ENCODE measurements around the gene NOS3. TPM values are rescaled to one million over a fixed set of nuclear protein-coding genes. Genes with fewer than 3 reads are reported as not detected.

Gene NOS3
- total RNA-seq = 10 to 100 TPM in 1 of 3 donors, 1 to 10 TPM in 2; 3.8 to 35.1 (median 5.1) TPM

DNA sequence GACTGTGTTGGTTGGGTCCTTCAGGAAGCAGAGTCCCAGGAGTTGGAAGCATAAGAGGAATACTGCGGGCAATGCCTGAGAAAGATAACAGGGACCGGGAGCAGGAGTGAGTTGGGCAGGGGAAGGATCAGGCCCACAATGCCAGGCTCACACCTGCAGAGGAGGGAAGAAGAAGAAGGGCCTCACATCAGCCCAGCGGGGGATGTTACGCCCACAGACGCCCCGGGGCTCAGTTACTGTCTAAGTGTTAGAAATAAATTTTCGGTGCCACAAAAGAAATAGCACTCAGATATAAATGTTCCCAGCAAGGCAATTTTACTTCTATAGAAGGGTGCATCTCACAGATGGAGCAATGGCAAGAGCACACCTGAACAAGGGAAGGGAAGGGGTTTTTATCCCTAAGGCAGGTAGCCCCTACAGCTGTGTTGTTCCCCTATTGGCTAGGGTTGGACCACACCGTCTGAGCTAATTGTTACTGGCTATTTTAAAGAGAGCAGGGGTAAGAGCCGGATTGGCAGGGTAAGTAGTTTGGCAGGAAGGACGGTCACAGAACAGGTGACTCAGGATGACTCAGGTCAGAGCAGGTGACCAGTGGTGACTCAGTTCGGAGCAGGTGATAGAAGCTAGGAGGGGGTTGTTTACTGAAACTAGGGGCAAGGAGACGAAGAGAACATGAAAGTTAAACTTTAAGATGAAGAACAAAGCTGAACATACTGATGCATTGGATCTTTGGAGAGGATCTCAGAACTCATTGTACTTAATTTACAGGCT lies at the start of gene NOS3:
TSS of gene NOS3 (plus strand) at position 602 of the 771 bp plus-strand sequence. CDS start 2,787 bp downstream, outside the sequence.
- intact Hi-C loops (cut with DNase I; ENCODE audit: low total_unique reads) = no loop called here
- TF ChIP-seq, protein P1, sequence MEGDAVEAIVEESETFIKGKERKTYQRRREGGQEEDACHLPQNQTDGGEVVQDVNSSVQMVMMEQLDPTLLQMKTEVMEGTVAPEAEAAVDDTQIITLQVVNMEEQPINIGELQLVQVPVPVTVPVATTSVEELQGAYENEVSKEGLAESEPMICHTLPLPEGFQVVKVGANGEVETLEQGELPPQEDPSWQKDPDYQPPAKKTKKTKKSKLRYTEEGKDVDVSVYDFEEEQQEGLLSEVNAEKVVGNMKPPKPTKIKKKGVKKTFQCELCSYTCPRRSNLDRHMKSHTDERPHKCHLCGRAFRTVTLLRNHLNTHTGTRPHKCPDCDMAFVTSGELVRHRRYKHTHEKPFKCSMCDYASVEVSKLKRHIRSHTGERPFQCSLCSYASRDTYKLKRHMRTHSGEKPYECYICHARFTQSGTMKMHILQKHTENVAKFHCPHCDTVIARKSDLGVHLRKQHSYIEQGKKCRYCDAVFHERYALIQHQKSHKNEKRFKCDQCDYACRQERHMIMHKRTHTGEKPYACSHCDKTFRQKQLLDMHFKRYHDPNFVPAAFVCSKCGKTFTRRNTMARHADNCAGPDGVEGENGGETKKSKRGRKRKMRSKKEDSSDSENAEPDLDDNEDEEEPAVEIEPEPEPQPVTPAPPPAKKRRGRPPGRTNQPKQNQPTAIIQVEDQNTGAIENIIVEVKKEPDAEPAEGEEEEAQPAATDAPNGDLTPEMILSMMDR (IDR thresholded peaks at IDR 0.05) = no peak
- TF ChIP-seq POLR2AphosphoS5 (IDR thresholded peaks at IDR 0.05) (no peak), POLR2A (IDR thresholded peaks at IDR 0.05) (no peak)
- Histone ChIP-seq H3K4me3 (no peak within 1 kb of the TSS), H3K4me1 (peaks cover 0 to 3% of the 10 kb centered on the region in 2 donors), H3K27me3 (peaks cover 0 to 16% of the 10 kb centered on the region in 2 donors), H3K27ac (peak within 1 kb of the TSS in 1 of 2 donors; percentile 79), H3K36me3 (no peaks in the 10 kb centered on the region), H3K9me3 (peaks cover 0 to 6% of the 10 kb centered on the region in 2 donors)
- no peak for DNase-seq (ENCODE audit: low spot score in 2 of 2)

DNA sequence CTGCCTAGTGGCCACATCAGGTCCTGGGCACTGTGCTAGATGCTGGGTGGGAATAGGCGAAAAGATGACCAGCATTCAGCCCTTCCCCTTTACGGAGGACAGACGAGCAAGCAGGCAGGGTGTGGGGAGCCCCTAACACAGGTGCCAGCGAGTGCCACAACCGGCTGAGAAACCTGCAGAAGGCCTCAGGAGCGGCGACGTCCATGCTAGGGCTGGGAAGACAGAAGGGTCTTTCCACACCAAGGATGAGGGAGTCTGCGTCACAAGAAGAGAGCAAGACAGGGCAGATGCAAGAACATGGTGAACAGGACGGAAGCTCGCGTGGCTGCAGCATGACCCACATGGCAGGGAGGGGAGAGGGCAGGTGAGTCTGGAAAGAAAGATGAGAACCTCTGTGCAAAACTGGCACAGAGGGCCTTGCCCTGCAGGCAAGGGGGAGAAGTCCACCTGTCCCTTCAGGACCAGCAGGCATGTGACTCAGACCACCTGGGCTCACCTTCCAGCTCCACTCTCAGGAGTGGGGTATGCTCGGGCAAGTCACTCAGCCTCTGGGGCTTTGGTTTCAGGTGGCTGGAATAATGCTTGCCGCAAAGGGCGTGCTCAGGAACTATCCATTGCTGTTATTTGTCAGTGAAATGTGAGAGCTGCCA lies 49.3 kb upstream of the NOS3 start:
- H3K27ac ChIP-seq = no peak overlapping the region
- H3K4me3 ChIP-seq = no peak overlapping the region
- peaks cover 0 to 4% of the 10 kb centered on the region in 2 donors for H3K4me1 ChIP-seq
- DNase-seq (ENCODE audit: low spot score in 2 of 2) = no peak
- H3K9me3 ChIP-seq = no peaks in the 10 kb centered on the region
- H3K36me3 ChIP-seq = no peaks in the 10 kb centered on the region
- intact Hi-C loops (cut with DNase I; ENCODE audit: low total_unique reads) = no loop called here
- TF ChIP-seq POLR2A (IDR thresholded peaks at IDR 0.05) = no peak
- TF ChIP-seq POLR2AphosphoS5 (IDR thresholded peaks at IDR 0.05) = no peak
- TF ChIP-seq, protein P1 (IDR thresholded peaks at IDR 0.05) = no peak
- peaks cover 0 to 6% of the 10 kb centered on the region in 2 donors for H3K27me3 ChIP-seq

DNA sequence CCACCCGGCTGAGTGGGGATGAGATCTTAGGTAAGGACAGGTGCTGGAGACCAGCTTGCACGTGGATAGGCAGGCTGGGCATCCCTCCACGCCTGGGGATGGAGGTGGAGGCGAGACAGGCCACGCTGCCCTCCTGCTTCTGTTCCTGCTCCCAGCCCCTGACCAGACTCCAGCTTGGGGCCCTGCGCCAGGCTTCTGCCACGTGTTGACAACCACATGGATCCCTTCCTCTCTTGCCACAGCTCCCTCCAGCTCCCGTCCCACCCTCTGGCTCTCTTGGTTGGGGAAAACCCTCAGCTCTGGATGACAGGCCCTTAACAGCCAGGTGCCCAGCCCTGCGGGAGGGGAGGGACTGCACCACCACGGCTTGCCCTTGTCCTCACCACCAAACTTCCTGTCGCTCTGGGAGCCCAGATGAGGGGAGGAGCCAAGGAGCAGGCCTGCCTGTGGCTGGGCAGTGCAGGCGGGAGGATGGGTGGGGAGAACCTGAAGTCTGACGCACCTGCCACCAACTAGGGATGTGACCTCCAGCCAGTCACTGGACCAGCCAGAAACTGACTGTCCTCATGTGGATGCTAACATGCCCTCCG lies 48.7 kb upstream of the NOS3 start:
- no peak overlapping the region for H3K27ac ChIP-seq
- H3K27me3 ChIP-seq = peaks cover 0 to 12% of the 10 kb centered on the region in 2 donors
- no peaks in the 10 kb centered on the region for H3K9me3 ChIP-seq
- peaks cover 0 to 4% of the 10 kb centered on the region in 2 donors for H3K4me1 ChIP-seq
- TF ChIP-seq POLR2A (IDR thresholded peaks at IDR 0.05) (no peak), POLR2AphosphoS5 (IDR thresholded peaks at IDR 0.05) (no peak)
- TF ChIP-seq, protein P1 (IDR thresholded peaks at IDR 0.05) = no peak
- intact Hi-C loops (cut with DNase I; ENCODE audit: low total_unique reads) = no loop called here
- DNase-seq (ENCODE audit: low spot score in 2 of 2) = no peak
- H3K36me3 ChIP-seq = no peaks in the 10 kb centered on the region
- H3K4me3 ChIP-seq = no peak overlapping the region

DNA sequence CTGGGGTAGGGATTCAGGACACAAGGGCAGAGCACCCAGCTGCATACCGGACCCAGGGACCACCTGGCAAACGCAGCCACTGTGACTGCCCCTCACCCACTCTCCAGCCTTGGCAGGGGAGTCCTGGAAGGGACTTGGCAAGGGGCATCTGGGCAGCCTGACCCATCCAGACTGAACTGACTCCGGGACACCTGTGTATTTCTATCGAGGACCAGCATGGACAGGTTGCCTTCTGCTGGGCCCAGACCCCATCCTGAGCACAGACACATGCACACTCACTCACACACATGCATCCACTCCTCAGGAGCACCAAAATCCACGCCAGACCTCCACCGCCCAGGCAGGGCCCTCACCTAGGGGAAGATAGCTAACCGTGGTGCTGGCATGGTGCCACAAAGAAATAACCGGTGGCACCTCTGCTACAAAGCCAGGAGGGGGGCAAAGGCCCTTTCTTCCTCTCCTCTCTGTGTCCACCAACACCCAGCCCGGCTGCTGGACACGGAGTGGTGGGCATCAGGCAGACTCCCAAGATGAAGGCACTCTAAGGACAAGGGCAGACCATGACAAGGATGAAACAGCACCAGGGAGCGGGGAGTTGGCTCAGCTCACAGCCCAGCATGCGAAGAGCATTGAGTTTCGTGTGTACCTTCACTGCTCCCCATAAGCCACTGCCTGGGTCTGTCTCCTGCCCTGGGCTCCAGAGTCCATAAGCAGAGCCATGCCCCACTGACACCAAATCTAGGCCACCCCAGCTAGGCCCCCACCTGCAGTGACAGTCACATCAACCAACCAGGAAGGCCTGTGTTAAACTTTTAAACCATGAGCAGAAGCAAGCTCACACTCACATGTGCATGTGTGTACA lies 48.0 kb upstream of the NOS3 start:
- intact Hi-C loops (cut with DNase I; ENCODE audit: low total_unique reads) = no loop called here
- no peaks in the 10 kb centered on the region for H3K4me1 ChIP-seq
- peaks cover 0 to 20% of the 10 kb centered on the region in 2 donors for H3K27me3 ChIP-seq
- H3K4me3 ChIP-seq = no peak overlapping the region
- DNase-seq (ENCODE audit: low spot score in 2 of 2) = peak in 1 of 2 donors; percentile 14
- H3K27ac ChIP-seq = no peak overlapping the region
- H3K36me3 ChIP-seq = no peaks in the 10 kb centered on the region
- no peaks in the 10 kb centered on the region for H3K9me3 ChIP-seq
- TF ChIP-seq, protein P1 (IDR thresholded peaks at IDR 0.05) = no peak
- TF ChIP-seq POLR2AphosphoS5 (IDR thresholded peaks at IDR 0.05) = no peak
- no peak for TF ChIP-seq POLR2A (IDR thresholded peaks at IDR 0.05)
